Left ventricle myocardium superior (tissue), 1 donor: ENCODE measurements around the gene CCDC106. TPM values are rescaled to one million over a fixed set of nuclear protein-coding genes. Genes with fewer than 3 reads are reported as not detected.

Experiments
- ATAC-seq: fragments of 200-7000 bp; cut with Tn5 transposase; one replicate; pipeline ENCODE4 v1.9.1; 2020; ENCODE audit warnings: mild to moderate bottlenecking, moderate library complexity
- DNase-seq: peaks from one replicate; pipeline ENCODE4 v3.0.0-alpha.2; 2020
- intact Hi-C: fragments of 100-400 bp; cut with micrococcal nuclease; formaldehyde crosslinking; loops from one replicate; pipeline ENCODE4 v1.11.0; 2022
- total RNA-seq: library from RNA; stranded (reverse); fragmentation: NEBNext Ultra II Directional; extraction: Animal tissue kit (Norgen Biotek cat#: 25700); gene quantifications from one replicate; pipeline ENCODE4 v1.2.1, GENCODE V29; 2021
- donor health status: DM: no; HTN: yes; CAD: no; lungs with severe emphysema.

Gene CCDC106
- total RNA-seq, 1 donor from 2014 or later: 16.8 TPM

DNA sequence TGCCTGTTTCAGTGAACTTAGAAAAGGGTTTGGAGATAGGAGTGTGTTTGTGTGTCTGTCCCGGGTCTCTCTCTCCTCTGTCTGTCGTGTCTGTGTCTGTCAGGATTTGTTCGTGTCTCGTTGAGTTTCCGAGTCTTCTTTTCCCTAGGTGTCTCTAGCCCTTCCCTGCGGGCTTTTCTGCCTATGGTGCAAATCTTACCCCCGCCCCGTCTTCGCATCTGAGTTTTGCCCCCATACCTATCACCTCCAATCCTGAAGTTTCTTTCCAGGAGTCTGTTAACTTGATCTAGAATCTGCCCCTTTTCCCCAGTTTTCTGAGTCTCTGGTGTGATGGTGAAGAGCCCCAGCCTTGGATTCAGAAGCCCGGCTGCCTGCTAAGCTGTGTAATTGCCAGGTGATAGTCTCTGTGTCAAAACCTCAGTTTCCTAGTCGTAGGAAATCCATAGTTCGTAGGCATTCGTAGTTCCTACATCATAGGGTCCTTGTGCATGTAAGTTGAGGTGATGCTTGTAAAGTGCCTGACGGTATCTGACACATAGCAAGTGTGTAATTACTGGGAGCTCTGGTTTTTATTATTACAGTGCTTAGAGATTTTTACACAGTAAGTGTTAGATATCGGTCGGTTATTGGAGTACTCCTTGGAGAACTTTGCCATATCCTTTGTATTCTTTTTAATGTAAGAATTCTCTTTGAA is 27.8 kb downstream of the CCDC106 start:
- DNase-seq: no peak
- intact Hi-C loops: no loop called here
- ATAC-seq: no peak

DNA sequence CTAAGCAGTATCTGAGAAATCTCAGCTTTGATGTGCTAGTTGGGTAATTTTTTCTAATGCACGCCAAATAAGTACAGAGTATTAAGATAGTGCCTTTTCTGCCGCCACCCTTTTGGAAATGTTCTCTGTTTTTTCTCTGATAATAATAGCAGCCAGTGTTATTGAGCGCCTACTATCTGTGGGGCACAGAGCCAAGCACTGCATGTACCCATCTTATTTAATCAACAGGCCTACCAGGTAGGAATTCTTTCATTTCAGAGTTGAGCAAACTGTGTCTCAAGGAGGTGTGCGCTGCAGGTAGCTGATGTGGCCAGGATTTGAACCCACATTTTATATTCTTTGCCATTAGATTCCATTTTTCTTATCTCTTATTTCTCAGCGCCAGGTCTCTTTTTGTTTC is 28.4 kb downstream of the CCDC106 start:
- ATAC-seq (peak; percentile 12), DNase-seq (peak; percentile 60)
- intact Hi-C loops: no loop called here

DNA sequence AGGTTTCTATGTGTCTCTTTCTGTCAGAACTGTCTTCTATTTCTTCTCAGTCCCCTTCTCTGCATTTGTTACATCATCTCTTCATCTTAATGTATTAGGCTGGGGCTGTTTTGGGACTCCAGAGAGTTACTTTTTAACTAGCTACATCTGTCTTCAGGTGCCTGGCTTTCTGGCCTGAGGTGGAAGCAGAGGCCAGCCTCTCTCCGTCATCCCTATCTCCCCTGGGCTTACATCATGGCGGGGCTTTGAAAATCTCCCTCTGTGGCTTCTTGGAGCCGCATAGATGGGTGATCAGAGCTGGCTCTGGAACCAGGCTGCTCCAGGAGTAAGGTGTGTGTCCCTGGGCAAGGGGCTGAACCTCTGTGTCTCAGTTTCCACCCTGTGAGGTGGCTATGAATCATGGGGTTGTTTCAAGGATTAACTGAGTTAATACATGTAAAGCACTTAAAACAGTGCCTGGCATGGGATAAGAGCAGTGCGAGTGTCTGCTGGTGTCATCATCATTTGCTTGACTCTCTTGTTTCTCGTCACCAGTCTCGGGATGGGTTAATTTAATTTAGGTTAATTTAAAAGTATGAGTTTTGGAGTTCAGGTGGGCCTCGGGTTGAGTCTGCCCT is 29.0 kb downstream of the CCDC106 start:
- intact Hi-C loops: no loop called here
- DNase-seq (no peak), ATAC-seq (no peak)

DNA sequence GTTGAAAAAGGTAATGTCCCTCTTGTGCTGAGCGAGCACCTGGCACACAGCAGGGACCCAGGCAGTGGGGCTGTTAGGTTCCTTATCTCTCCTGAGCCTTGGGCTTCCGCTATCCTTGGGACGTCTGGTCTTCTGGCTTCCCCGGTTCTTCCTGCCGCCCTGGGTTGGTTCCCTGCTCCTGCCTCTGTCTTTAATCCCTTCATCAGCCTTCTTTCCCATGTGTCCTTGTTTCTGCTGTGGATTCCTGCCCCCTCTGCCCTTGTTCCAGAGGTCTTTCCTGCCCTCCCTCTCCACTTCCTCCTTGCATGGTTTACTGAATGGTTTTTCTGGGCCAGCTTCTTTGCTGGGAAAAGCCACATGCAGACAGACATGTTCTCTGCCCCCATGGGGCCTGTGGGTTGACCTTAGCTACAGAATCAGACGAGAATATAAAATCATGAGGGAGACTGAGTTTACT is 29.6 kb downstream of the CCDC106 start:
- intact Hi-C loops: no loop called here
- DNase-seq (no peak), ATAC-seq (no peak)

DNA sequence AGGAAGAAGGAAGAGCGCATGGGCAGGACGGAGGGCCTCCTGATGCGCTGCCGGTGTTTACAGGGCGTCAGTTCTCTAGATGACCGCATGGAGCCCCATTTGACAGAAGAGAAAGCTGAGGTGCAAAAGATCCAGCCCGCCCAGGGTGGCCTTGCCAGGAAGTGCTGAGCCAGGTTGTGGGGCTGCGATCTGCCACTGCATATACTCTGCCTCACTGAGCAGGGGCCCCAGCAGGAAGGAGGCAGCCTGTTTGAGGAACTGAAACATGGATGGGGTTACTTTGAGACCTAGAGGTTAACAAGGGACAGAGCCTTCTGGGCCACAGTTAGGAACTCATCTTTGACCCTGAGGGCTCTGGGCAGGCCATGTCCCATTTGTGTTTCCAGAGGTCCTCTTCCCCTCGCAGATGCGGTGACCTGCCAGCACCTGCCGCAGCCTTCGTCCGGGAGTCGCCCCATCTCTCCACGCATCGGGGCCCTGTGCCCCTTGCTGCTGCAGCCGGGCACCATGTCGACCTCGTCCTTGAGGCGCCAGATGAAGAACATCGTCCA is 30.2 kb downstream of the CCDC106 start:
- ATAC-seq: peak; percentile 3
- intact Hi-C loops: no loop called here
- peak; percentile 63 for DNase-seq

DNA sequence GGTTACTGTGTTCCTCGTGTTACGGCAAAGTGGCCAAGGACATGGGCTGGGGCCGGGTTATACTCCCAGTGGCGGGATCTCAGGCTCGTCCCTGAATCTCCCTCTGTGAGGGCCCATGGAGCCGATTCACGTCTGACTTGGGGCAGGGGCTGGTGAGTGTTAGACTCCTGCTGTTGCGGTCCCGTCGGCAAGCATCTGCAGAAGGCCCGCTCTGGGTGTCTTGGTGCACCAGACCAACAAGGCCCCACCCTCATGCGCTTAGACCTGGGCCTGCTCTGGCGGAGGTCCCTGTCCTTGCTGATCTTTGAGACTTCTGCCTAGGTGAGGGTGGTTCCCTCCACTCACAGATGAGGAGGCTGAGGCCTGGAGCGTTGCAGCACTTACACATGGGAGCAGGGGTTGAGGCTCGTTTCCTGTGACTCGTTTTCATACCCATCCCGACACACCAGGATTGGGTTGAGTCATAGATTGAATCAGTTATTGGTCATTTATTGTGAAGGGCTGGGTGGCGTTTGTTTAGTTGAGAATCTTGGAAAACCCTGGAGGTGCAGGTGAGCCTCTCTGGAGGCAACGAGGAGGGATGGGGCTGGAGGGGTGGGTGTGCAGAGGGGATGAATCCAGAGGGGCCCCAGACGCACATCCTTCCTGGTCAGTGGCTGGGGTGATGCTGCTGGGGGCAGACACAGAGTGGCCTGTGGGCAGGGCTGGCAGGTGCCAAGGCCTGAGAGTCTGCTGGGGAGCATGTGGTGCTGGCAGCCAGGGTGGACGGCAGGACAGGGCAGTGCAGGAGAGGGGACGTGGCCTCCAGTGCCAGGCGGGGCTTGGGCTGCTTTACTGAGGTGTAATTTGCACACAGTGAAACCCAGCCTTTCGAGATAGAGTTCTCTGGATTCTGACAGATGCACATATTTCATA is 31.6 kb downstream of the CCDC106 start:
- intact Hi-C loops: no loop called here
- no peak for ATAC-seq
- DNase-seq: no peak

DNA sequence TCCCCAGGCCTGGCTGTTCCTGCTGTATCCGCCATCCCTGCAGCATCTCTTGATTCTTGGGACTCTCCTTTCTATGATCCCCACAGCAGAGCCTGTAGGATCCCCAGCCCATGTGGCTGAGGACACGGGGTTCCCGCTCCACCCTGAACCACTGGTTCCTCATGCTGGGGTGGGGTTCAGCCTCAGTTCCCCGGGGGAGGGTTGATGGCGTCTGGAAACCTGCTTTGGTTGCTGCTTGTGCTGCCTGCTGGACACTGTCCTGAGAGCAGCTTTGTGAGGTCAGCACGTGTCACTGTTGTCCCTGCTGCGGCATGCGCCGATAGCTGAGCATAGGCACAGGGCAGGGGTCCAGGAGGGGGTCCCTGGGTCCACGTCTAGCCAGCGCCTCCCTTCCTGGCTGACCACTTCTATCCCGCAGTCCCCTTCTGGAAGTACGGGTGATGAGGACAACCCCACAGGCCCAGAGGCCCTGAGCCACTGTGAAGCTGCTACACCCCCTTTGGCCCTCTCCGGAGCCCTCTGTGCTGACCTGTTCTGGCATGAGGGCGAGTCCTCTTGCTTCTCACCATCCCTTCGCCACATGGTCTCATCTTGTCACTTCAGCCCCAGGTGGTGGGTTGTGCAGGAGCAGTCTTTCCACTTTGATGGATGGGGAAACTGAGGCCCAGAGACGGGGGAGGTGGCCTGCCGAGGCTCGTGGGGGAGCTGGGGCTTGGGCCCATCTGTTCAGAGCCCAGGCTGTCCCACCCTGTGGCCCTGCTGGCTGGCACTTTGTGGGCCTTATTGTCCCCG is 32.5 kb downstream of the CCDC106 start:
- no peak for ATAC-seq
- DNase-seq: no peak
- intact Hi-C loops: no loop called here

DNA sequence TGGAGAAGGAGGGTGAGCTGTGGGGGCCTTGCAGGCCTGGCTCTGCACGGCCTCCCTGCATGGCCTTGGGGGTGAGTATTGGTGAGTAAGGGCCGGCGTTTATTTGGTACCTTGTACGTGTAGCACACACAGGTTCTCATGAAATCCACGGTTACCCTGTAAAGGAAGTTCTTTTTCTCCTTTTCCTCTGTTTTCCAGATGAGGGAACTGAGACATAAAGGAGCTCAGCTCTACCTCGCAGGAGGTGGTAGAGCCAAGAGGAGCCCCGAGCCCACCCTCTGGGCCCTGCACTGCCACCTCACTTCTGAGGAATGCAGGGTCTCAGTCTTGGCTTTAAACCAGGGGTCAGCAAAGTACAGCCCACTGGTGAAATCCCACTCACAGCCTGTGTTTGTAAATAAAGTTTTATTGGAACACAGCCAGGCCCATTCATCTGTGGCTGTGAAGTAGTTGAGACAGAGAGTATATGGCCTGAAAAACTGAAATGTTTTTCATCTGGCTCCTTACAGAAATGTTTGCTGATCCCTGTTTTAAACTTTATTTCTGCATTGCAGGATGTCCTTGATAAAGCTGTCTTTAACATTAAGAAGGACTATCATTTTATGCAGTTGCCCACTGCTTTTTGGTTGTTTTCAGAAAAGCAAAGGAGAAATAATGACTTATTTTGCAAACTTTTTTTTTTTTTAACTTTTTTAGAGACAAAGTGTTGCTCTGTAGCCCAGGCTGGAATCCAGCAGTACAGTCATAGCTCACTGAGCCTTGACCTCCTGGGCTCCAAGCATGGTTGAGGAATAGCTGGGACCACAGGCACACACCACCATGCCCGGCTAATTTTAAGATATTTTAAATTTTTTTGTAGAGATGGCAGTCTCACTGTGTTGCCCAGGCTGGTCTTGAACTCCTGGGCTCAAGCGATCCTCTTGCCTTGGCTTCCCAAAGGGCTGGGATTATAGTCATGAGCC is 33.4 kb downstream of the CCDC106 start:
- intact Hi-C loops: no loop called here
- DNase-seq: no peak
- ATAC-seq: no peak

DNA sequence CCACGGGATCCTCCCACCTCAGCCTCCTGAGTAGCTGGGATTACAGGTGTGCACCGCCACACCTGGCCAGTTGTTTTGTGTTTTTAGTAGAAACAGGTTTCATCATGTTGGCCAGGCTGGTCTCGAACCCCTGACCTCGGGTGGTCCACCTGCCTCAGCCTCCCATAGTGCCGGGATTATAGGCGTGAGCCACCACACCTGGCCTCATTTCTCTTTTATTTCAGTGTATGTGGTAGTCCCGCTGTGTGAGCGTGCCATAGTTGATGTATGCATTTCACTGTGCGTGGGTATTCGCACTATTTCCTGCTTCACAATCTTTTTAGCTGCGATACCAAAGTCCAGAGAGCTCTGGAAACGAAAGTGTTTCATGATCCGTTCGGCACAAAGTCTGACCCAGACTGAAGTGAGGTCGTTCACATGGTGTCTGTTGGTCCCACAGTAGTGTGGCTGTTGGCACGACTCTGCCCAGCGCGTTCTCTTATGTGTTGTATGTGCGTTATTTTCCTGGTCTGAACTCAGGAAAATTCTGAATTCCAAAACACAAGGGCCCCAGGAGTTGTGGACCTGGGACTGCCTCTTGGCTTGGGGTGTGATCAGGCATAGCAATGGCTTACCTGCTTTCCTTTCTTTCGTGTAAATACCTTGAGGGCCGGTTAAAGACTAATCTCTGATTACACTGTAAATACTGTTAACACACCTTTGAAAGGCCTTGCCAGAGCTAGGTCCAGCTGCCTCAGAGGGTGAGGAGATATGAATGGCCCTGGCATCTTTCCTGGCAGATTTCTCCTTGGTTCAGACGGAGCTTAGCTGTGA is 35.6 kb downstream of the CCDC106 start:
- intact Hi-C loops: no loop called here

DNA sequence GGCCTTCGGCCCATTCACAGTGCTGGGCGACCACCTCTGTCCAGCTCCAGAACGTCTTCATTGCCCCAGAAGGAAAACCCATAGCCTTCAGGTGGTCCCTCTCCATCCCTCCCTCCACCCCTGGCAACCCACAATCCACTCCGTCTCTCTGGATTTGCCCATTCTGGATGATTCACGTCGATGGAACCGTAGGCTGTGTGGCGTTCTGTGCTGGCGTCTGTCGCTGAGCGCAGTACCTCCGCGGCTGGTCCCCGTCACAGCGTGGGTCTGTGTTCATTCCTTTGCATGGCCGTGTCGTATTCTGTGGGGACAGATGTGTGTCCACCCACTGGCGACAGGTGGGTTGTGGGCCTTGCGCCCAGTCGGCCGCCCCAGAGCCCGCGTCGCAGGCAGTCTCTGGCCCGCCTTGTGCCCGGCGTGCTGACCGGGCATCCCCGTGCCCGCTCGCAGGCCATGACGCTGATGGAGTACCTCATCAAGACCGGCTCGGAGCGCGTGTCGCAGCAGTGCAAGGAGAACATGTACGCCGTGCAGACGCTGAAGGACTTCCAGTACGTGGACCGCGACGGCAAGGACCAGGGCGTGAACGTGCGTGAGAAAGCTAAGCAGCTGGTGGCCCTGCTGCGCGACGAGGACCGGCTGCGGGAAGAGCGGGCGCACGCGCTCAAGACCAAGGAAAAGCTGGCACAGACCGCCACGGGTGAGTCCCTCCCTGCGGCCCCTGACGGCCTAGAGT is 37.1 kb downstream of the CCDC106 start:
- intact Hi-C loops: no loop called here
- DNase-seq (peak; percentile 28), ATAC-seq (no peak)

More for the DNA sequence above, 35.6 kb downstream of the CCDC106 start:
- ATAC-seq (no peak), DNase-seq (no peak)

DNA sequence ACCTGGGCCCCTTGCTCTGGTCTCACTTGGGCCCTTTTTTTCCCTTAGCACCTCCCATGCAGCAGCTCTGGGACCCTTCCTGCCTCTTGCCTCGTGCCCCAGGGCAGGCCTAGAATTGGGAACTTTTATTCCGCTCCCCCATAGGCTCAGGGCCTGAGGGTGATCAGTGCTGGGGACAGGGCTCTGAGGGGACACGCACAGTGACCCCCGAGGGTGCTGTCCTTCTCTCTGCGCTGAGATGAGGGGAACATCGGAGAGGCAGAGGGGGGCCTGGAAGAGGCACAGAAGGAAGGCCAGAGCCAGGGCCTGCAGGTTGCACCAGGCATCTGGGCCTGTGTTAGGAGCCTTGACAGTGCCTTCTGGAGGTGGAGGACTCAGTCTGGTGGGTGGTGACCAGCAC is 37.8 kb downstream of the CCDC106 start:
- ATAC-seq: no peak
- intact Hi-C loops: no loop called here
- no peak for DNase-seq

DNA sequence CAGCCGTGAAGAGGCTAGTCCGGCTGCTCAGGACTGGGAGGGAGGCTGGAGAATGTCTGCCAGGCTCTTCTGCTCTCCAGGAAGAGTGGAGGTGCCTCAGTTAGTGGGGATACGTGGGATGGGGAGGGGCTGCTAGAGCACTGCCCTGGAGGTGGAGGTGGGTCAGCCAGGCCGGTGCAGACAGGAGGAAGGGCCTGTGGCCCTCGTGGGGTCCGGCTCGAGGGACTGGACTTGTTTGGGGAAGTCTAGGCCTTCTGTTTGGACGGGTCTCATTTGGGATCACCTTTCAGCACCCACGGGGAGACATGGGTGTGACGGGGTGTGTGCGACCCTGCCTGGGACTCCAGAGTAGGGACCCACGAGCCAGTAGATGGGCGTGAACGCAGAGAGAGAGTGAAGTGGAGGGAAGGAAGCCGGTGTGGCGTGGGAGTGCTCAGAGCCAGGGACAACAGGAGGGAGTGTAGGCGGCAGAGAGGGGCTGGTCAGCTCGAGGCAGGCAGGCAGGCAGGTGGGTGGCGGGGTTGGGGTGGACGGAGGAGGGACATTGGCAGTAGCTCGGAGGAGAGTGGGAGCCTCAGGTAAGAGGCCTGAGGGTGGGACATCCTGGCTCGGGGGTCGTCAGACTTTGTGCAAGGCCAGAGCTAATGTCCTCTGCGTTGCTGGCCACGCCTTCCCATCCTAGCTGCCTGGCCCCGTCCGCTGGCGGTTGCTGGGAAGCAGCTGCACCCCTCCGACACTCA is 38.5 kb downstream of the CCDC106 start:
- intact Hi-C loops: no loop called here
- peak; percentile 19 for DNase-seq

DNA sequence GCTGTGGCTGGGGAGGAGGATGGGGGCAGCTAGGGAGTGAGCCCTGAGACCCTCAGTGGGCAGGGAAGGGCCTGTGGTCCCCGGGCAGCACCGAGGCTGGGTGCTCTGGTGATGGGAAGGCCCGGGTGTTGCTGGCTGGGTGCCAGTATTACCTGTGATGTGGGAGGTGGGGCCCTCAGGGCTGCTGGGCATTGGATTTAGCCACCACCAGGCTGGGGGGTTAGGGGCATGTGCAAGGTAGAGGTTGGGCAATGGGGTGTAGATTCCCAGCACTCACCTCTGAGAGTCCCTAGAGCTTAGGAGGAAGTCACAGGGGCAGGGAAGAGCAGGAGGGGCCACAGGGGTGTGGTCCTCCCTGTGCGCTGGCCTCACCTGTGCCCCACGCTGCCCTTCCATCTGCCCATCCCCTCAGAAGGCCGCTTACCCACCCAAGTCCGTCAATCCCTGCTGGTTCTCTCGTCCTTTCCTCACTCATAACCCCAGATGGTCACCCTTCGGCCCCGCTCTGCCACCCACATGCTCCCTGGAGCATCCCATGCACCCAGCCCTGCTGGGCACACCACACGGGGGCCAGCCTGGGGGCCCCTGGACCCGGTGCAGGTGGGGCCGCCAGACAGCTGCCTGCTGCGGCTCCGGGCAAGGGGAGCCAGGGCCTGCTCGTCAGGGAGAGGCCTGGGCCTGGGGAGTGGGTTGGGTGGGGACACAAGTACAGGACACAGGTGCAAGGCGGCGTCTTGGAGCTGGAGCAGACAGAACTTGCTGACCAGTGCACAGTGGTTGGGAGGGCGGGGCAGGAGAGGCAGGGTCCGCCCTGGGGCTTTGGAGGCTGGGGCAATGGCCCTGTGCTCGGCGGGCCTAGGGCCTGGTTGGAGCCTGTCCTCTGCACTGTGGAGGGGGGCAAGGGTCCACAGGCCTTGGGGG is 39.5 kb downstream of the CCDC106 start:
- intact Hi-C loops: no loop called here
- ATAC-seq (no peak), DNase-seq (peak; percentile 26)

More for the DNA sequence above, 38.5 kb downstream of the CCDC106 start:
- ATAC-seq: no peak

DNA sequence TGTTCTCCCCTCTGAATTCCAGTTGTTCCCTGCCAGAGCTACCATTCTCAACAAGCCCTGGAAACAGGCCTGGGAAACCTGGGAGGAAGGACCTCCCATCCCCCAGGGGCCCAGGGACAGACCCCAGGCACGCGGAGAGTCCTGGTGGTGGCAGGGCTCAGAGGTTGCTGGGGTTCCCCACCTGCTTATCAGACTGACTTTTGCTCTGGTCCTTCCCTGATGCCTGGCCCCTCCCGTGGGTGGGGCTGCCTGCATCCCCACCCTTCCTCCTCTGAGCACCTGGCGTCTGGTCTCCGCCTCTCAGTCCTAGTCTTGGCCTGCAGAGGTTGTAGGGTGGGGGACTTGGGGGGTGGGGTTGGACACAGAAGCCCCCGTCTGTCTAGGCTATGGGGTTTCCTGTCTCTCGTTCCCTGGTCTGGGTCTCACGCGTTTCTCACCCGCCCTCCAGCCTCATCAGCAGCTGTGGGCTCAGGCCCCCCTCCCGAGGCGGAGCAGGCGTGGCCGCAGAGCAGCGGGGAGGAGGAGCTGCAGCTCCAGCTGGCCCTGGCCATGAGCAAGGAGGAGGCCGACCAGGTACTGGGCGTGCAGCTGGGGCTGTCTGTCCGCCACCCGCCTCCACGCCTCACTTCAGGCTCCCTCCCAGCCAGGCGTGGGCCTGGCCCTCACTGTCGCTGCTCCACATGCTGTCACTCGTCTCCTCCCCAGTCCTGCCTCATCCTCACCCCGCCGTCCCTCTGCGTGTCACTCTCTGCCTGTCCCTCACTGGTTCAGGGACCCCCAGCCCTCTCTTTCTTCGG is 40.6 kb downstream of the CCDC106 start:
- peak; percentile 20 for DNase-seq

More for the DNA sequence above, 40.6 kb downstream of the CCDC106 start:
- intact Hi-C loops: no loop called here
- peak; percentile 15 for ATAC-seq
